Stimulated activated CD4-positive, alpha-beta T cell treated with anti-CD3 and anti-CD28 coated beads, TNF-alpha, amount 100 ng/mL, for 1 hour (primary cell): ENCODE results near the gene COMMD10.
"Not testable (repeated sequence)": the region's sequence is repeated elsewhere in the genome, so short reads cannot be mapped to it uniquely, and the experiment has no call there.

Experiments used
- DNase-seq, 3 donors: peaks; one replicate each; pipeline ENCODE4 v3.0.0-alpha.2; 2020; ENCODE audit warnings: low read depth in 3 of 3, low spot score in 1 of 3

COMMD10 gene

DNA sequence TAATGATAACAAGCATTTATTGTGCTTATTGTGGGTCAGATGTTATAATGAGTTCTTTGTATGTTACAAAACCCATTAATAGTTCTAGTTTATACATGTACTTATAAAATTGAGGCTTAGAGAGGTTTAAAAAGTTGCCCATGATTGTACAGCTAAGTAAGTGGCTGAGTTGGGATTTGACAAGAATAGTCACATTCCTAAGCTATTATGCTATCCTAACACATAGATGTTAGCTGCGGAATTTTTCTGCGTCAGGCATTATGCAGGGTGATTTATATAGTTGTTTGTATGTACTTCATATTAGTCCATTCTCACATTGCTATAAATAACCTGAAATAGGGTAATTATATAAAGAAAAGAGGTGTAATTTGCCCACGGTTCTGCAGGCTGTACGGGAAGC, 12.5 kb downstream of the COMMD10 start:
- DNase-seq, result no peak

DNA sequence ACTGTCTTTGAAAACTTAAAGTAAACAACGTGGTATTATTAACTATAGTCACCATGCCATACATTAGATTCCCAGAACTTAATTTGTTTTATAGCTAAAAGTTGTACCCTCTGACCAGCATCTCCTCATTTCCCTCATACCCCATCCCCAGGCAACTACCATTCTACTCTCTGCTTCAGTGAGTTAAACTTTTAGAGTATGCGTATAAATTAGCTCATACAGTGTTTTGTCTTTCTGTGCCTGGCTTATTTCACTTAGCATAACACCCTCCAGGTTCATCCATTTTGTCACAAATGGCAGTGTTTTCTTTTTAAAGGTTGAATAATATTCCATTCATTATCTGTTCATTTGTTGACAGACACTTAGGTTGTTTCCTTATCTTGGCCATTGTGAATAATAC, 14.2 kb downstream of the COMMD10 start:
- no peak for DNase-seq

- not testable (repeated sequence) for DNase-seq
These were observed 20.1 kb downstream of the COMMD10 start for GRCh38 chr5:116104941-116105340.

GRCh38 chr5:116115163-116115562, 30.3 kb downstream of the COMMD10 start:
- DNase-seq, result no peak

GRCh38 chr5:116130471-116130870, 45.6 kb downstream of the COMMD10 start:
- no peak for DNase-seq

DNA sequence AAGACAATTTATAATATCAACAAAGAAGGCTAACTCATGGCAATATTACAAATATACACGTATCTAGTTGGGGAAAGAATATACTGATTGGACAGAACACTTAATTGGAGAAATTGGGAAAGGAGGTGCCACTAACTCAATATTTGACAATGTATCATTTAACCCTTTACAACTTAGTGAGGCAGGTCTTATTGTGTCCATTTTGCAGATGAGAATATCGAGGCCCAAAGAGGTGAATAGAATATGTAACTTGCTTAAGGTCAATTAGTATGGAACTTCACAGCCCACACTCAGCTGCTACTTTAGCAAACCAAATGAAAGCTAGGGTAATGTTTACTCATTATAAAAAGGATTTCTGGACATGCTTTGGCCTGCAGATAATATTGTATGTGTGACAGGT, 46.2 kb downstream of the COMMD10 start:
- DNase-seq, result no peak

- DNase-seq, result no peak
These were observed 48.5 kb downstream of the COMMD10 start for GRCh38 chr5:116133281-116133680.

DNA sequence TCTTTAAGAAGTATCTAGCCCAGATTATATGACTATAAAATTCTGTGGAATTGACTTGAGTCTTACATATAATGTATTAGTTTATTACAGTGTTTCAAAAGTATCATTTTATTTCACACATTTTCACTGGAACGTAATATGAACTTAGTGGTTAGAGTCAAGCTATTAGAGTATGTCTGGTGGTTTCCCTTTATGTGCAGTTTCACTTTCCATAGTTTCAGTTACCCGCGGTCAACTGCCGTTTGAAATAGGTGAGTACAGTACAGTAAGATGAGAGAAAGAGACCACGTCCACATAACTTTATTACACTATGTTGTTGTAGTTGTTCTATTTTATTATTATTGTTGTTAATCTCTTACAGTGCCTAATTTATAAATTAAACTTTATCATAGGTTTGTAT, 50.5 kb downstream of the COMMD10 start:
- DNase-seq, result no peak

- no peak for DNase-seq
These were observed 52.9 kb downstream of the COMMD10 start for GRCh38 chr5:116137544-116138378.

GRCh38 chr5:116142495-116142894, 57.7 kb downstream of the COMMD10 start:
- no peak for DNase-seq

DNA sequence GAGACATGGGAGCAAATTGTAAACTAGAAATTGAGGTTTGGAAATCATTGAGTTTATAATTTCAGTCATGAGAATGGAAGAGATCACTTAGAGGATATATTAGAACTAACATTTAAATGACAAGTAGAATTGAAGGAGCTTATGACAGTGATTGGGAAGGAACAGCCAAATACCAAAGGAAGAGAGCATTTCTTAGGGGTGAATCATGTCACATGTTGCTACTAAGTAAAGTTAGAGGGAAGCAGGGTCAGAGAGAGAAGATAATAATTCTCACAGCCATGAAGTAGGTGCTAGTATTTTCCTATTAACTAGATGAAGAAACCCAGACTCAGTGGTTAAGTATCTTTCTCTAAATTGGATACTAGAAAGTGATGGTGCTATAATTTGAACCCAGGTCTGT, 59.3 kb downstream of the COMMD10 start:
- DNase-seq, result no peak

DNA sequence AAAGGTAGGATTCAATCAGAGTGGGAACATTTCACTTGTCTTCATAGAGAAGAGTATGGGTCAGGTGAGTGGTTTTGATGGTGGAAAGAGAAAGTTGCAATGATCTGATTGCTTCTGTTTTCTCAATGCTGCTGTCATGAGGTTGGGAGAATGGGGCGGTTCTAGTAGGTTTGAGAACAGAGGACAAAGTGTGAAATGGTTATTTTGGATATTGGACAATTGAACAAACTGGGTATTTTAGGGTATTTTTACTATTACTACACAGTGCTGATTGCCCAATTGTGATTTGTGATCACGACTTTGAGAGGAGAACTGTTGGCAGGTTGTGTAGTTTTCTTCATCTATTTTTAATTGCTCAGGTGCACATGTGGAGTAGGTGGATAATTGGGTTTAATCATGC, 60.2 kb downstream of the COMMD10 start:
- DNase-seq, result no peak

DNA sequence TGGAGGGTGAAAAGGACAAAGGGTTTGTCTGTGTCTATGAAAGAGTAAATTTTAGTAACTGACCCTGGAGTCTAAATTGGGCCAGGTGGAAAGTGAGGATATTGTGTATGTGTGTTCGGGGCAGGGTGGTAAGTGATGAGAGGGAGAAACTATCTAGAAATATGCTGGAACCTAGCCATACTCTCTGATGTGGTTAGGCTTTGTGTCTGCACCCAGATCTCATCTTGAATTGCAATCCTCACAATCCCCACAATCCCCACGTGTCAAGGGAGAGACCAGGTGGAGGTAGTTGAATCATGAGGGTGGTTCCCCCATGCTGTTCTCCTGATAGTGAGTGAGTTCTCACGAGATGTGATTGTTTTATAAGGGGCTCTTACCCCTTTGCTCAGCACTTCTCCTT, 60.6 kb downstream of the COMMD10 start:
- DNase-seq, result no peak

DNA sequence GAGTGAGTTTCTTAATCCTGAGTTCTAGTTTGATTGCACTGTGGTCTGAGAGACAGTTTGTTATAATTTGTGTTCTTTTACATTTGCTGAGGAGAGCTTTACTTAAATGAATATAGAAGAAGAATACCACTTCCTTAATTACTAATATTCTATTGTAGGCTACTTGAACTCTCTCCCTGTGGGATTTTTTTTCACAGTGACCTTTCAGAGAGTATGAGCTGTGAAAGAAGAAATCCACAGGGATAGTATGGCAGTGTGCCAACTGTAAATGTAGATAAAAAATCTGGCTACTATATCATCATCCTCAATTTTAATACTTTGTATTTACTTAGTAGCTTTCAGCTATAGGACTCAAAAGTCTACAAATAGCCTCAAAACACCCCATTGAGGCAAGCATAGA, 67.3 kb downstream of the COMMD10 start:
- DNase-seq, result no peak

GRCh38 chr5:116153687-116154174, 68.9 kb downstream of the COMMD10 start:
- DNase-seq, result no peak

DNA sequence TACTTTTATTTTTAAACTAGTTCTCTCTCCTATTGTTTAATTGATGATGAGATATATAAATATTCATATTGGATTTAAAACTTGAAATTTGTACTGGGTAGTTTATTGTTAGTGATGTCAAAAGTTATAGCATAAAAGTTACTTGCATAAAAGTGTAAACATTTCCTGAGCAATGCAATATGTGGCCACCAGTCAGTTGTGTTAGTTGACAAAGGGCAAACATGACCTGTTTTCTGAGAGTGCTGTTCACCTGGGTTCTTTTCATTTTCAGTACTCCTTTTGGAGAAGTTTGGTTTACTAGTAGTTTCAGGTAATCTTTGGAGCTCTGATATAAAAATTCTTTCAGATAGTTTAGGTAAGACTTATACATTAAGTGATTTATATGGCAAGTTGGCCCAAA, 69.4 kb downstream of the COMMD10 start:
- DNase-seq, result no peak

- DNase-seq, result no peak
These were observed 70.1 kb downstream of the COMMD10 start for GRCh38 chr5:116154931-116155330.

- no peak for DNase-seq
These were observed 73.1 kb downstream of the COMMD10 start for GRCh38 chr5:116157902-116158301.

GRCh38 chr5:116159006-116159405, 74.2 kb downstream of the COMMD10 start:
- DNase-seq, result no peak

GRCh38 chr5:116174111-116174510, 89.3 kb downstream of the COMMD10 start:
- no peak for DNase-seq

- DNase-seq, result no peak
These were observed 91.3 kb downstream of the COMMD10 start for GRCh38 chr5:116176121-116176520.

DNA sequence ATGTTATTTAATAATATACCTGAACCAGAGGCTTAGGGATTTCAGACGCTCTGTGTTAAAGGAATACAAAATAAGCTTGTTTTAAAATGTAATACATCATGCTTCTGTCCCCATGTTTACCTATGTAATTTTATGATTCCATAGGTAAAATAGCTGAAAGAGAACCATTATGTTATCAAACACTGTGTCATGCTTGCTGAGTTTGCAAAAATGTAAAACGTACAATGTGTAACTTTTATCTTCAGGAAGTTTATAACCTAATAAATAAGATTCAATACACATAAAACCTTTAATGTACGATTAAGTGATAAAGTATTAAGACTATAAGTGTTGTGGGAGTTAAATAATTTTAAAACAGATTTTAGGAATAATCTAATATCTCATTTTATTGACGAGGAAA, 94.1 kb downstream of the COMMD10 start:
- no peak for DNase-seq

DNA sequence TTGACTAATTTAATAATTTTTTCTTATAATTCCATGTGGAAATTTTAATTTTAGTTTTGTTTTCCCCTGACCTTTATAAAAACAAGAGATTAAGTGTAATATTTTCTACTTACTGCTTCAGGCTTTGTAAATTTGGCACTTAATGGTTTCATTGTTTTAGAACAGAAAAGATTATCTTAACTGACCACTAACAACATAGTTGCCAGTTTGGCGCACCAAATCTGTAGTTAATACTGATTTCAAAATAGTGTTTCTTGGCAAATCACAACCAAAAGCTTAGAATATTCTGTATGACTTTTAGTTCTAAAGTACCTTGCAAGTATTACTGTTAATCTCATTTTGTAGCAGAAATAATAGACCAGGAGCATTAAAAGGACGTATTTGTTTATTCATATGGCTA, 124.3 kb downstream of the COMMD10 start:
- DNase-seq, result no peak
